HepG2 (cell line): ENCODE results near the gene IMPDH1. TPM values are rescaled to one million over a fixed set of nuclear protein-coding genes. Genes with fewer than 3 reads are reported as not detected.

Experiments
- ATAC-seq: fragments of 200-7000 bp; cut with Tn5 transposase; 3 replicates; pipeline ENCODE4 v1.9.1; 2020; ENCODE audit warnings: mild to moderate bottlenecking, moderate library complexity
- BruUV-seq: library from RNA; stranded (reverse); fragments of 400-500 nt; replicated peaks from 2 replicates; lab custom pipeline; 2021; lab: Mats Ljungman, UMichigan
- CTCF ChIA-PET: fragments of 300-600 bp; formaldehyde crosslinking; extraction: SDS; loops from one replicate; lab custom pipeline; 2021; ENCODE audit warnings: low total read pairs, inconsistent platforms, low intra/inter-chr PET ratio; lab: Yijun Ruan, JAX
- POLR2A ChIA-PET: fragments of 350-600 bp; sonication (Branson Sonifier 250); formaldehyde crosslinking; loops from one replicate; lab custom pipeline; 2020; ENCODE audit warnings: antibody characterized with exemption, inconsistent platforms; lab: Yijun Ruan, JAX
- DNase-seq: peaks from one replicate; pipeline ENCODE4 v3.0.0-alpha.2; 2015; ENCODE audit warnings: low spot score
- FAIRE-seq: peaks from 3 replicates; lab custom pipeline; 2011; peaks lifted over from hg19 to GRCh38; lab: Jason Lieb, UNC
- H2AFZ ChIP-seq: one replicate; pipeline ENCODE4 v1.6.1; 2011; ENCODE audit warnings: low read length, inconsistent platforms
- H3K27ac ChIP-seq: fragments of 300-600 bp; 3 replicates; pipeline ENCODE4 v1.8.0; 2011; ENCODE audit warnings: mixed run types, mild to moderate bottlenecking, mixed read lengths, low read length, inconsistent platforms; ENCODE audit not compliant: insufficient read depth; ENCODE audit errors: extremely low read length
- H3K27me3 ChIP-seq, 2 experiments: fragments of 200-600 bp in 1 of 2; 2 replicates in 1 of 2; 3 replicates in 1 of 2; pipeline versions ENCODE4 v1.6.0 to v1.8.0; 2011; ENCODE audit warnings: low read length in 2 of 2, mild to moderate bottlenecking in 2 of 2, moderate library complexity in 2 of 2, inconsistent platforms in 1 of 2; ENCODE audit not compliant: insufficient read depth in 2 of 2, control insufficient read depth in 1 of 2
- H3K36me3 ChIP-seq, 2 experiments: fragments of 200-600 bp in 1 of 2; replicated peaks in 1 of 2; 2 replicates in 1 of 2; 3 replicates in 1 of 2; pipeline versions ENCODE4 v1.5.1 to v1.8.0; 2011; ENCODE audit warnings: low read length in 2 of 2, inconsistent platforms in 1 of 2; ENCODE audit not compliant: insufficient read depth in 2 of 2, control insufficient read depth in 1 of 2
- H3K4me1 ChIP-seq: 2 replicates; pipeline ENCODE4 v1.5.1; 2012; ENCODE audit warnings: low read length, inconsistent platforms; ENCODE audit not compliant: insufficient read depth
- H3K4me2 ChIP-seq: 2 replicates; pipeline ENCODE4 v1.6.0; 2011; ENCODE audit warnings: low read depth, low read length, inconsistent platforms
- H3K4me3 ChIP-seq, 3 experiments: fragments of 200-600 bp in 1 of 3; sonication (generic), shearing (Covaris generic) in 1 of 3; replicated peaks in 1 of 3; 2 replicates each; pipeline ENCODE4 v1.5.1; 2011 to 2016; ENCODE audit warnings: low read length in 3 of 3, inconsistent platforms in 2 of 3, low read depth in 2 of 3, mild to moderate bottlenecking in 2 of 3, control low read depth in 1 of 3, mixed read lengths in 1 of 3; ENCODE audit not compliant: insufficient read depth in 1 of 3
- H3K79me2 ChIP-seq: one replicate; pipeline ENCODE4 v1.6.1; 2011; ENCODE audit warnings: low read length, inconsistent platforms; ENCODE audit not compliant: insufficient read depth
- H3K9ac ChIP-seq: 2 replicates; pipeline ENCODE4 v1.6.0; 2011; ENCODE audit warnings: mild to moderate bottlenecking, low read depth, low read length, inconsistent platforms; ENCODE audit not compliant: insufficient read depth
- H3K9me3 ChIP-seq: 2 replicates; pipeline ENCODE4 v1.5.1; 2012; ENCODE audit warnings: mild to moderate bottlenecking, low read length
- H4K20me1 ChIP-seq: 2 replicates; pipeline ENCODE4 v1.6.0; 2011; ENCODE audit warnings: inconsistent platforms, mild to moderate bottlenecking, low read length, moderate library complexity; ENCODE audit not compliant: insufficient read depth
- AHR ChIP-seq: IDR thresholded peaks from 2 replicates; pipeline ENCODE4 v1.6.1; 2018; ENCODE audit warnings: missing genetic modification reagents, missing compliant biosample characterization
- DPF2 ChIP-seq: sonication (generic); formaldehyde crosslinking; IDR thresholded peaks from 2 replicates; pipeline ENCODE4 v1.4.0; 2020; ENCODE audit warnings: mild to moderate bottlenecking, low read depth, missing genetic modification reagents, borderline replicate concordance
- FOSL1 ChIP-seq: sonication (generic); formaldehyde crosslinking; IDR thresholded peaks from 2 replicates; pipeline ENCODE4 v1.9.0; 2021; ENCODE audit warnings: missing genetic modification reagents, borderline replicate concordance
- GFI1 ChIP-seq: sonication (generic); formaldehyde crosslinking; IDR thresholded peaks from 2 replicates; pipeline ENCODE4 v1.5.0; 2020; ENCODE audit warnings: missing genetic modification reagents, mild to moderate bottlenecking, borderline replicate concordance
- HIC2 ChIP-seq: sonication (generic); formaldehyde crosslinking; IDR thresholded peaks from 2 replicates; pipeline ENCODE4 v1.9.0; 2022; ENCODE audit warnings: low read depth, missing genetic modification reagents
- NCOA2 ChIP-seq: sonication (generic); formaldehyde crosslinking; IDR thresholded peaks from 2 replicates; pipeline ENCODE4 v1.8.0; 2022; ENCODE audit warnings: inconsistent platforms
- RAD21 ChIP-seq: fragments of 450-650 bp; formaldehyde crosslinking; IDR thresholded peaks from 2 replicates; pipeline ENCODE4 v1.5.0; 2020; ENCODE audit warnings: mild to moderate bottlenecking
- RAD51 ChIP-seq: fragments of 450-650 bp; IDR thresholded peaks from 2 replicates; pipeline ENCODE4 v1.6.1; 2016; ENCODE audit warnings: borderline replicate concordance
- RXRB ChIP-seq: IDR thresholded peaks from 2 replicates; pipeline ENCODE4 v1.6.1; 2016; ENCODE audit warnings: borderline replicate concordance, missing genetic modification reagents, missing compliant biosample characterization
- U2AF2 ChIP-seq: fragments of 200-400 bp; formaldehyde crosslinking; IDR thresholded peaks from 2 replicates; pipeline ENCODE4 v1.6.1; 2017; ENCODE audit warnings: low read depth, mild to moderate bottlenecking, low read length
- ZFP37 ChIP-seq: sonication (generic); formaldehyde crosslinking; IDR thresholded peaks from 2 replicates; pipeline ENCODE4 v1.4.0; 2020; ENCODE audit warnings: missing genetic modification reagents, borderline replicate concordance
- ZNF205 ChIP-seq: IDR thresholded peaks from 2 replicates; pipeline ENCODE4 v1.6.1; 2018; ENCODE audit warnings: missing biosample characterization, missing genetic modification reagents
- ZNF235 ChIP-seq: sonication (generic); formaldehyde crosslinking; IDR thresholded peaks from 2 replicates; pipeline ENCODE4 v1.8.1; 2023; ENCODE audit warnings: mild to moderate bottlenecking, missing genetic modification reagents, borderline replicate concordance
- ZNF605 ChIP-seq: sonication (generic); formaldehyde crosslinking; IDR thresholded peaks from 2 replicates; pipeline ENCODE4 v1.8.0; 2022; ENCODE audit warnings: mild to moderate bottlenecking, missing genetic modification reagents
- ZNF614 ChIP-seq: IDR thresholded peaks from 2 replicates; pipeline ENCODE4 v1.6.1; 2018; ENCODE audit warnings: missing biosample characterization, missing genetic modification reagents, inconsistent platforms, borderline replicate concordance
- ZNF713 ChIP-seq: sonication (generic); formaldehyde crosslinking; IDR thresholded peaks from 2 replicates; pipeline ENCODE4 v1.4.0; 2020; ENCODE audit warnings: mild to moderate bottlenecking, missing genetic modification reagents
- WGBS: methylation state at CpG from one replicate; pipeline ENCODE4 v1.1.6; 2017; ENCODE audit warnings: low lambda C conversion rate; 5-methylcytosine and 5-hydroxymethylcytosine counted together
- in situ Hi-C: cut with HindIII; loops from 2 replicates; pipeline ENCODE4 v1.10.0; 2017; ENCODE audit warnings: low pct_unique_long_range_greater_than_20kb; ENCODE audit not compliant: extremely low pct_ligation_motif_present
- intact Hi-C: fragments of 100-400 bp; cut with micrococcal nuclease; formaldehyde crosslinking; loops from one replicate; pipeline ENCODE4 v1.10.0; 2022; ENCODE audit not compliant: unreplicated experiment
- polyA plus RNA-seq, 8 experiments: library from polyadenylated mRNA; depleted of rRNA in 3 of 8; stranded (reverse) in 7 of 8; unstranded in 1 of 8; fragments of >200 nt; fragmentation: Illumina TruSeq in 4 of 8; extraction: Trizol in 4 of 8; gene quantifications; 2 replicates each; pipeline versions ENCODE4 v1.2.1 to v1.2.3, GENCODE V29; 2011 to 2016; ENCODE audit warnings: low read depth in 4 of 8, missing spikeins in 1 of 8, mixed read lengths in 1 of 8; ENCODE audit not compliant: insufficient read depth in 1 of 8
- total RNA-seq, 5 experiments: library from RNA; depleted of rRNA; stranded (reverse); fragments of >200 nt; fragmentation: Illumina TruSeq; extraction: Trizol; gene quantifications; 2 replicates each; pipeline ENCODE4 v1.2.3, GENCODE V29; 2016; ENCODE audit warnings: low read depth in 1 of 5
- TF ChIP-seq, protein P1 (sequence below): sonication (generic); formaldehyde crosslinking; IDR thresholded peaks from 2 replicates; pipeline ENCODE4 v1.8.0; 2022; ENCODE audit warnings: mild to moderate bottlenecking, missing genetic modification reagents; ENCODE audit not compliant: insufficient replicate concordance
- TF ChIP-seq, protein P2 (sequence below), 2 experiments: sonication (generic) in 1 of 2; formaldehyde crosslinking in 1 of 2; IDR thresholded peaks; 2 replicates each; pipeline versions ENCODE4 v1.4.0 to v1.6.1; 2018 to 2020; ENCODE audit warnings: missing genetic modification reagents in 2 of 2, borderline replicate concordance in 1 of 2, low read depth in 1 of 2, mild to moderate bottlenecking in 1 of 2, missing biosample characterization in 1 of 2

IMPDH1 gene
- total and polyA plus RNA-seq, 2 of the 13 experiments (the other 11 are each of a cell fraction or from before 2014, with no cell fraction given): 22.8 to 34.0 TPM

DNA sequence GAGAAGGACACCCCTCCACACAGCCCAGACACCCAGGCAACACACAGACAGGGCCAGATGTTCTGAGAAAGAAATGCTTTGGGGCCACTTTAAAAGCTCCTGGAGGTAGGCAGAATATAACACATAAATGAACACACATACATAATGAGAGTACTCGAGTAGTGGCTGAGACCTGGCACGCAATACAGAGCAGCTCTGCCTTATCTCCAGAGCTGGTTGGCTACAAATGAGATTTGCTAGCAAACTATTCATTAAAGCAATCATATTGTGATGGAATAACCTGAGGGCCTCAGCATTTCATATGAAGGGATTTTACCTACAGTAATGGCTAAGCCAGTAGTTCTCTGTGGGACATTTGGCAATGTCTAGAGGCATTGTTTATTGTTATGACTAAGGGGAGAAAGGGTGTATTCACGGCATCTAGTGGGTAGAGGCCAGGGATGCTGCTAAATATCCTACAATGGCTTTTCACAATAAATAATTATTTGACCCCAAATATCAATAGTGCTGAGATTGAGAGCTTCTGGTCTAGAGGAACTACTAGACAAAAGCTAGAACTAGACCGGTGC, 5.5 kb upstream of the IMPDH1 start:
- Histone ChIP-seq H3K36me3 (no peaks in the 10 kb centered on the region), H3K4me3 (no peak overlapping the region), H3K4me2 (no peak overlapping the region), H3K27me3 (peaks cover 0 to 31% of the 10 kb centered on the region in 2 experiments; a peak in 3 of 5 replicates), H4K20me1 (no peaks in the 10 kb centered on the region), H3K27ac (no peak overlapping the region), H2AFZ (no peak overlapping the region), H3K9ac (no peak overlapping the region), H3K79me2 (no peaks in the 10 kb centered on the region), H3K9me3 (no peaks in the 10 kb centered on the region), H3K4me1 (peaks cover 4% of the 10 kb centered on the region)
- FAIRE-seq: no peak
- BruUV-seq: no TSS peak
- ChIA-PET POLR2A (no interaction called here), CTCF (no interaction called here)
- no peak for DNase-seq
- in situ Hi-C loops: no loop called here
- WGBS: 17% methylated on average over 4 of the region's 4 CpGs
- no peak for TF ChIP-seq ZFP37 (CRISPR knock-in tag)
- no peak for TF ChIP-seq U2AF2
- no peak for TF ChIP-seq ZNF605 (CRISPR knock-in tag)
- no peak for TF ChIP-seq HIC2 (CRISPR knock-in tag)
- no peak for TF ChIP-seq DPF2 (CRISPR knock-in tag)
- no peak for TF ChIP-seq ZNF713 (CRISPR knock-in tag)
- no peak for TF ChIP-seq RXRB
- TF ChIP-seq AHR (CRISPR knock-in tag): no peak
- TF ChIP-seq ZNF205 (CRISPR knock-in tag): no peak
- TF ChIP-seq, protein P1, sequence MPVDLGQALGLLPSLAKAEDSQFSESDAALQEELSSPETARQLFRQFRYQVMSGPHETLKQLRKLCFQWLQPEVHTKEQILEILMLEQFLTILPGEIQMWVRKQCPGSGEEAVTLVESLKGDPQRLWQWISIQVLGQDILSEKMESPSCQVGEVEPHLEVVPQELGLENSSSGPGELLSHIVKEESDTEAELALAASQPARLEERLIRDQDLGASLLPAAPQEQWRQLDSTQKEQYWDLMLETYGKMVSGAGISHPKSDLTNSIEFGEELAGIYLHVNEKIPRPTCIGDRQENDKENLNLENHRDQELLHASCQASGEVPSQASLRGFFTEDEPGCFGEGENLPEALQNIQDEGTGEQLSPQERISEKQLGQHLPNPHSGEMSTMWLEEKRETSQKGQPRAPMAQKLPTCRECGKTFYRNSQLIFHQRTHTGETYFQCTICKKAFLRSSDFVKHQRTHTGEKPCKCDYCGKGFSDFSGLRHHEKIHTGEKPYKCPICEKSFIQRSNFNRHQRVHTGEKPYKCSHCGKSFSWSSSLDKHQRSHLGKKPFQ (CRISPR knock-in tag): no peak
- TF ChIP-seq GFI1 (CRISPR knock-in tag): no peak
- TF ChIP-seq NCOA2 (CRISPR knock-in tag): no peak
- TF ChIP-seq ZNF235: no peak
- no peak for TF ChIP-seq RAD51
- TF ChIP-seq, protein P2, sequence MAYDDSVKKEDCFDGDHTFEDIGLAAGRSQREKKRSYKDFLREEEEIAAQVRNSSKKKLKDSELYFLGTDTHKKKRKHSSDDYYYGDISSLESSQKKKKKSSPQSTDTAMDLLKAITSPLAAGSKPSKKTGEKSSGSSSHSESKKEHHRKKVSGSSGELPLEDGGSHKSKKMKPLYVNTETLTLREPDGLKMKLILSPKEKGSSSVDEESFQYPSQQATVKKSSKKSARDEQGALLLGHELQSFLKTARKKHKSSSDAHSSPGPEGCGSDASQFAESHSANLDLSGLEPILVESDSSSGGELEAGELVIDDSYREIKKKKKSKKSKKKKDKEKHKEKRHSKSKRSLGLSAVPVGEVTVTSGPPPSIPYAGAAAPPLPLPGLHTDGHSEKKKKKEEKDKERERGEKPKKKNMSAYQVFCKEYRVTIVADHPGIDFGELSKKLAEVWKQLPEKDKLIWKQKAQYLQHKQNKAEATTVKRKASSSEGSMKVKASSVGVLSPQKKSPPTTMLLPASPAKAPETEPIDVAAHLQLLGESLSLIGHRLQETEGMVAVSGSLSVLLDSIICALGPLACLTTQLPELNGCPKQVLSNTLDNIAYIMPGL (CRISPR knock-in tag; IDR thresholded peaks at IDR 0.05; ENCODE audit: borderline replicate concordance in 1 of 2, low read depth in 1 of 2): no peak
- no peak for TF ChIP-seq ZNF614
- TF ChIP-seq FOSL1 (CRISPR knock-in tag): no peak
- TF ChIP-seq RAD21 (CRISPR knock-in tag): no peak
- intact Hi-C loops: no loop called here
- no peak for ATAC-seq
